Endothelial cell of umbilical vein (primary cell): Measurements from ENCODE around the gene BUD31. TPM values are rescaled to one million over a fixed set of nuclear protein-coding genes. Genes with fewer than 3 reads are reported as not detected.
A peak's percentile ranks its signal among the peaks of the same experiment; 100 is the strongest.
"Not testable (repeated sequence)": the region's sequence is repeated elsewhere in the genome, so short reads cannot be mapped to it uniquely, and the experiment has no call there.

Source experiments
- BruUV-seq: library from RNA; stranded (reverse); fragments of 400-500 nt; replicated peaks from 2 replicates; lab custom pipeline; 2021; lab: Mats Ljungman, UMichigan
- CTCF ChIA-PET: fragments of 300-600, 350-600 bp; sonication (Branson Sonifier 250); formaldehyde crosslinking; loops from one replicate; lab custom pipeline; 2021; ENCODE audit warnings: antibody characterized with exemption, inconsistent platforms; lab: Charles Lee
- POLR2A ChIA-PET: fragments of 300-600, 350-600 bp; sonication (Branson Sonifier 250); formaldehyde crosslinking; loops from one replicate; lab custom pipeline; 2021; ENCODE audit warnings: antibody characterized with exemption, inconsistent platforms; lab: Charles Lee
- DNase-seq: peaks from one replicate; pipeline ENCODE4 v3.0.0-alpha.2; 2011; ENCODE audit warnings: low read depth, low spot score
- FAIRE-seq: peaks from 2 replicates; lab custom pipeline; 2011; peaks lifted over from hg19 to GRCh38; lab: Jason Lieb, UNC
- H2AFZ ChIP-seq: 2 replicates; pipeline ENCODE4 v1.6.0; 2012; ENCODE audit warnings: low read depth, low read length, control low read depth, inconsistent platforms
- H3K27ac ChIP-seq: 2 replicates; pipeline ENCODE4 v1.5.1; 2011; ENCODE audit warnings: low read depth, mild to moderate bottlenecking, control low read depth, low read length, moderate library complexity; ENCODE audit not compliant: insufficient read depth
- H3K27me3 ChIP-seq, 2 experiments: 2 replicates each; pipeline versions ENCODE4 v1.6.0 to v1.6.1; 2011; ENCODE audit warnings: low read length in 2 of 2, mixed read lengths in 1 of 2; ENCODE audit not compliant: control insufficient read depth in 2 of 2, insufficient read depth in 2 of 2
- H3K36me3 ChIP-seq, 2 experiments: 2 replicates in 1 of 2; 3 replicates in 1 of 2; pipeline ENCODE4 v1.5.1; 2011; ENCODE audit warnings: low read length in 2 of 2, mild to moderate bottlenecking in 1 of 2, moderate library complexity in 1 of 2; ENCODE audit not compliant: control insufficient read depth in 2 of 2, insufficient read depth in 2 of 2; ENCODE audit errors: extremely low read depth in 1 of 2
- H3K4me1 ChIP-seq: 3 replicates; pipeline ENCODE4 v1.5.1; 2011; ENCODE audit warnings: mild to moderate bottlenecking, low read length; ENCODE audit not compliant: control insufficient read depth, insufficient read depth; ENCODE audit errors: extremely low read depth
- H3K4me2 ChIP-seq: 2 replicates; pipeline ENCODE4 v1.6.1; 2011; ENCODE audit warnings: low read length, control low read depth, mixed read lengths; ENCODE audit not compliant: insufficient read depth
- H3K4me3 ChIP-seq, 3 experiments: fragments of 200-600 bp in 1 of 3; sonication (generic), shearing (Covaris generic) in 1 of 3; replicated peaks in 1 of 3; 2 replicates each; pipeline ENCODE4 v1.5.1; 2011 to 2016; ENCODE audit warnings: control low read depth in 3 of 3, low read length in 3 of 3, mild to moderate bottlenecking in 2 of 3, inconsistent platforms in 1 of 3, low read depth in 1 of 3, moderate library complexity in 1 of 3; ENCODE audit not compliant: insufficient read depth in 1 of 3
- H3K79me2 ChIP-seq: 2 replicates; pipeline ENCODE4 v1.6.0; 2012; ENCODE audit warnings: low read length, inconsistent platforms; ENCODE audit not compliant: control insufficient read depth, insufficient read depth
- H3K9ac ChIP-seq: replicated peaks from 2 replicates; pipeline ENCODE3; 2011; ENCODE audit warnings: low read length, control low read depth; ENCODE audit not compliant: insufficient read depth; ENCODE audit errors: extremely low read depth
- H3K9me1 ChIP-seq: replicated peaks from 3 replicates; pipeline ENCODE4 v1.6.0; 2011; ENCODE audit warnings: mild to moderate bottlenecking, low read length; ENCODE audit not compliant: control insufficient read depth, insufficient read depth; ENCODE audit errors: extremely low read depth
- H3K9me3 ChIP-seq: replicated peaks from 2 replicates; pipeline ENCODE4 v1.5.1; 2012; ENCODE audit warnings: low read length, inconsistent platforms; ENCODE audit not compliant: control insufficient read depth, insufficient read depth
- H4K20me1 ChIP-seq: replicated peaks from 2 replicates; pipeline ENCODE3; 2011; ENCODE audit warnings: mild to moderate bottlenecking, low read length; ENCODE audit not compliant: control insufficient read depth, insufficient read depth; ENCODE audit errors: extremely low read depth
- CTCF ChIP-seq, 2 donors: IDR thresholded peaks; 1 replicate in 1 of 2; 2 replicates in 1 of 2; pipeline ENCODE4 v1.5.1; 2011; ENCODE audit warnings: low read length in 2 of 2, mild to moderate bottlenecking in 2 of 2, moderate library complexity in 2 of 2, control low read depth in 1 of 2, inconsistent platforms in 1 of 2, low read depth in 1 of 2; ENCODE audit not compliant: insufficient read depth in 1 of 2; ENCODE audit errors: extremely low read depth in 1 of 2
- GATA2 ChIP-seq: IDR thresholded peaks from 2 replicates; pipeline ENCODE4 v1.7.0; 2011; ENCODE audit warnings: low read depth, mild to moderate bottlenecking, moderate library complexity, mixed read lengths, low read length; ENCODE audit not compliant: insufficient read length, insufficient read depth
- MAX ChIP-seq: IDR thresholded peaks from 2 replicates; pipeline ENCODE4 v1.6.1; 2011; ENCODE audit not compliant: insufficient read depth, insufficient read length
- MYC ChIP-seq: IDR thresholded peaks from one replicate; pipeline ENCODE4 v1.6.1; 2011; ENCODE audit warnings: mild to moderate bottlenecking, low read depth, low read length
- POLR2A ChIP-seq: IDR thresholded peaks from 2 replicates; pipeline ENCODE4 v1.6.1; 2012; ENCODE audit warnings: low read depth, mild to moderate bottlenecking, control low read depth, low read length
- dilution Hi-C: fragments of 300-500 bp; cut with MboI; formaldehyde crosslinking; loops from one replicate; pipeline ENCODE4 v1.15.0; 2019; ENCODE audit warnings: low sequenced_read_pairs; ENCODE audit not compliant: extremely low pct_ligation_motif_present
- intact Hi-C: fragments of 100-400 bp; cut with micrococcal nuclease; formaldehyde crosslinking; loops from one replicate; pipeline ENCODE4 v1.10.0; 2022
- polyA plus RNA-seq, 4 experiments: library from polyadenylated mRNA; depleted of rRNA in 3 of 4; stranded (reverse) in 3 of 4; unstranded in 1 of 4; fragments of >200 nt; gene quantifications; 2 replicates each; pipeline versions ENCODE4 v1.2.1 to v1.2.3, GENCODE V29; 2011 to 2012; ENCODE audit warnings: missing spikeins in 1 of 4
- total RNA-seq: library from RNA; stranded (reverse); gene quantifications from 2 replicates; pipeline ENCODE4 v1.2.3, GENCODE V29; 2021

The BUD31 gene
- total and polyA plus RNA-seq, 2 donors (not counting 3 experiments of a cell fraction or from before 2014, with no cell fraction given) = 67.8 to 122 TPM

- CTCF ChIA-PET = interaction anchor here (0.6 to 1.2 kb wide), 6 partner anchors 23 to 56 kb away, joined by 3 to 4 read pairs (median 4); partner anchors contain the start of genes CPSF4 and PTCD1
- H3K27me3 ChIP-seq, H4K20me1 ChIP-seq, H2AFZ ChIP-seq, H3K27ac ChIP-seq, H3K4me1 ChIP-seq, H3K79me2 ChIP-seq, H3K9me1 ChIP-seq, H3K4me2 ChIP-seq, H3K4me3 ChIP-seq, BruUV-seq, H3K9ac ChIP-seq, dilution Hi-C loops, H3K9me3 ChIP-seq: not testable (repeated sequence)
- FAIRE-seq = peak; percentile 80
- peak; percentile 54 to 59 for TF ChIP-seq CTCF (IDR thresholded peaks at IDR 0.05; ENCODE audit: extremely low read depth in 1 of 2, insufficient read depth in 1 of 2, low read depth in 1 of 2, low read length in 2 of 2)
- peaks cover 10 to 39% of the 10 kb centered on the region in 2 experiments for H3K36me3 ChIP-seq
- intact Hi-C loops = loop anchor here (1.0 kb wide), 1 partner anchor 50 kb away; no protein-coding TSS in a partner anchor
- POLR2A ChIA-PET = interaction anchor here (0.6 kb wide), 1 partner anchor 32 kb away, joined by 6 read pairs; no protein-coding TSS in a partner anchor
- DNase-seq = peak; percentile 57
Measured at GRCh38 chr7:99415513-99416127, 6.9 kb downstream of the BUD31 start.

- Histone ChIP-seq H3K9ac (no peak overlapping the region), H3K9me1 (no peaks in the 10 kb centered on the region), H3K4me2 (no peak overlapping the region), H3K36me3 (peaks cover 9 to 32% of the 10 kb centered on the region in 2 experiments), H3K27ac (no peak overlapping the region), H4K20me1 (peaks cover 3% of the 10 kb centered on the region), H3K79me2 (peaks cover 2% of the 10 kb centered on the region), H3K4me1 (no peaks in the 10 kb centered on the region), H3K9me3 (no peaks in the 10 kb centered on the region), H3K4me3 (no peak overlapping the region), H3K27me3 (no peaks in the 10 kb centered on the region), H2AFZ (no peak overlapping the region)
- intact Hi-C loops = no loop called here
- ChIA-PET CTCF (no interaction called here), POLR2A (no interaction called here)
- TF ChIP-seq MAX = no peak
- no peak for TF ChIP-seq MYC
- TF ChIP-seq GATA2 = no peak
- TF ChIP-seq POLR2A = no peak
- dilution Hi-C loops = no loop called here
- no peak for FAIRE-seq
- BruUV-seq = no TSS peak
- no peak for DNase-seq
Measured at GRCh38 chr7:99418260-99418659, 9.5 kb downstream of the BUD31 start.
